H1 (cell line): ENCODE measurements around the gene SLC12A6.

Experiments used
- CHD2 ChIP-seq: IDR thresholded peaks from 2 replicates; pipeline ENCODE4 v1.6.1; 2012; ENCODE audit warnings: low read length, improper control_type of control experiment
- EZH2 ChIP-seq: fragments of 200-600 bp; sonication (generic); IDR thresholded peaks from 2 replicates; pipeline ENCODE4 v1.7.1; 2012; ENCODE audit warnings: low read depth, mild to moderate bottlenecking, moderate library complexity, low read length, inconsistent platforms; ENCODE audit not compliant: severe bottlenecking
- GTF2F1 ChIP-seq: IDR thresholded peaks from 2 replicates; pipeline ENCODE4 v1.6.1; 2012; ENCODE audit warnings: low read depth, low read length, improper control_type of control experiment, borderline replicate concordance
- HDAC2 ChIP-seq, 2 experiments: fragments of 300-600 bp in 1 of 2; sonication (generic) in 1 of 2; IDR thresholded peaks; 2 replicates each; pipeline ENCODE4 v1.6.1; 2011 to 2012; ENCODE audit warnings: low read depth in 2 of 2, low read length in 2 of 2, mild to moderate bottlenecking in 2 of 2, moderate library complexity in 2 of 2, borderline replicate concordance in 1 of 2, inconsistent platforms in 1 of 2
- HDAC6 ChIP-seq: IDR thresholded peaks from one replicate; pipeline ENCODE4 v1.7.1; 2012; ENCODE audit warnings: low read depth, mild to moderate bottlenecking, inconsistent platforms, low read length, moderate library complexity
- POLR2A ChIP-seq, 2 experiments: IDR thresholded peaks; 1 replicate in 1 of 2; 2 replicates in 1 of 2; pipeline ENCODE4 v1.6.1; 2011; ENCODE audit warnings: low read depth in 2 of 2, low read length in 2 of 2, mild to moderate bottlenecking in 2 of 2; ENCODE audit errors: control extremely low read depth in 1 of 2
- POLR2AphosphoS5 ChIP-seq: IDR thresholded peaks from 2 replicates; pipeline ENCODE4 v1.6.1; 2011; ENCODE audit warnings: low read depth, low read length
- RXRA ChIP-seq: IDR thresholded peaks from 2 replicates; pipeline ENCODE4 v1.6.1; 2011; ENCODE audit warnings: low read depth, mild to moderate bottlenecking, low read length, moderate library complexity; ENCODE audit not compliant: insufficient read depth
- SIN3A ChIP-seq, 2 experiments: IDR thresholded peaks in 1 of 2; conservative IDR thresholded peaks in 1 of 2; 2 replicates each; pipeline ENCODE4 v1.6.1; 2011 to 2012; ENCODE audit warnings: low read length in 2 of 2, improper control_type of control experiment in 1 of 2, low read depth in 1 of 2, mild to moderate bottlenecking in 1 of 2
- SRF ChIP-seq: IDR thresholded peaks from 2 replicates; pipeline ENCODE4 v1.6.1; 2011; ENCODE audit warnings: mild to moderate bottlenecking, low read depth, low read length, moderate library complexity
- TAF1 ChIP-seq: IDR thresholded peaks from 2 replicates; pipeline ENCODE4 v1.6.1; 2011; ENCODE audit warnings: mild to moderate bottlenecking, low read depth, low read length
- YY1 ChIP-seq: IDR thresholded peaks from 2 replicates; pipeline ENCODE4 v1.6.1; 2011; ENCODE audit warnings: low read depth, mild to moderate bottlenecking, low read length
- TF ChIP-seq, protein P1 (sequence below), 3 experiments: IDR thresholded peaks; 1 replicate in 2 of 3; 2 replicates in 1 of 3; pipeline versions ENCODE4 v1.5.1 to v1.6.1; 2011; ENCODE audit warnings: low read length in 3 of 3, mild to moderate bottlenecking in 3 of 3, inconsistent platforms in 2 of 3, low read depth in 1 of 3, moderate library complexity in 1 of 3; ENCODE audit not compliant: insufficient read depth in 1 of 3; ENCODE audit errors: control extremely low read depth in 1 of 3
- TF ChIP-seq, protein P2 (sequence below): IDR thresholded peaks from 2 replicates; pipeline ENCODE4 v1.6.1; 2011; ENCODE audit warnings: low read depth, mild to moderate bottlenecking, low read length; ENCODE audit not compliant: insufficient read depth

DNA sequence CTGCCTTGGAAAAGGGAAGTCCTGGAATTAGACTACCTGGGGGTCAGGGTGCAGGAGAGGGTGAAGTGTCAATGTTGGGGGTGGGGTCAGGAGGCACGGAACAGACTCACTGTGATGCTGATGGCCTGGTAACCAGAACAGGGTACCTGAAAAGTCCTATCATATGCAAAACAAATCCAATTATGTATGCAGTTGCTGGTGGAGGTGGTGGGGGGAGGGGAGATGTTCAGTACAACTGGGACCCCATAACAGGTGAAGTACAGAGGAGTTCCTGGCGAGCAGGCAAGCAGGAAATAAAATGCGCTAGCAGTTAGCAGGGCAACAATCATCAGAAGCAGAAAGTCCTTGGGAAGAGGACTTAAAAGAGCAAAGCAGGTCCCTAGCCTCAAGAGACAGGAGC is 123.4 kb downstream of the SLC12A6 start:
- TF ChIP-seq GTF2F1 = no peak
- TF ChIP-seq, protein P1, sequence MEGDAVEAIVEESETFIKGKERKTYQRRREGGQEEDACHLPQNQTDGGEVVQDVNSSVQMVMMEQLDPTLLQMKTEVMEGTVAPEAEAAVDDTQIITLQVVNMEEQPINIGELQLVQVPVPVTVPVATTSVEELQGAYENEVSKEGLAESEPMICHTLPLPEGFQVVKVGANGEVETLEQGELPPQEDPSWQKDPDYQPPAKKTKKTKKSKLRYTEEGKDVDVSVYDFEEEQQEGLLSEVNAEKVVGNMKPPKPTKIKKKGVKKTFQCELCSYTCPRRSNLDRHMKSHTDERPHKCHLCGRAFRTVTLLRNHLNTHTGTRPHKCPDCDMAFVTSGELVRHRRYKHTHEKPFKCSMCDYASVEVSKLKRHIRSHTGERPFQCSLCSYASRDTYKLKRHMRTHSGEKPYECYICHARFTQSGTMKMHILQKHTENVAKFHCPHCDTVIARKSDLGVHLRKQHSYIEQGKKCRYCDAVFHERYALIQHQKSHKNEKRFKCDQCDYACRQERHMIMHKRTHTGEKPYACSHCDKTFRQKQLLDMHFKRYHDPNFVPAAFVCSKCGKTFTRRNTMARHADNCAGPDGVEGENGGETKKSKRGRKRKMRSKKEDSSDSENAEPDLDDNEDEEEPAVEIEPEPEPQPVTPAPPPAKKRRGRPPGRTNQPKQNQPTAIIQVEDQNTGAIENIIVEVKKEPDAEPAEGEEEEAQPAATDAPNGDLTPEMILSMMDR (IDR thresholded peaks at IDR 0.05; ENCODE audit: control extremely low read depth in 1 of 3, insufficient read depth in 1 of 3, low read depth in 1 of 3, low read length in 3 of 3) = no peak
- 0 out of 2 replicates have a peak, but pooled peaks have one; percentile 44 for TF ChIP-seq YY1
- TF ChIP-seq, protein P2, sequence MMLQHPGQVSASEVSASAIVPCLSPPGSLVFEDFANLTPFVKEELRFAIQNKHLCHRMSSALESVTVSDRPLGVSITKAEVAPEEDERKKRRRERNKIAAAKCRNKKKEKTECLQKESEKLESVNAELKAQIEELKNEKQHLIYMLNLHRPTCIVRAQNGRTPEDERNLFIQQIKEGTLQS = no peak
- TF ChIP-seq POLR2A (IDR thresholded peaks at IDR 0.05; ENCODE audit: control extremely low read depth in 1 of 2, low read depth in 2 of 2, low read length in 2 of 2) = peak in 1 of 2 experiments; percentile 78; a peak in 1 of 3 replicates
- peak; percentile 41 to 54; a peak in 1 of 4 replicates for TF ChIP-seq HDAC2 (IDR thresholded peaks at IDR 0.05; ENCODE audit: borderline replicate concordance in 1 of 2, low read depth in 2 of 2, low read length in 2 of 2)
- no peak for TF ChIP-seq EZH2
- peak; percentile 78 for TF ChIP-seq POLR2AphosphoS5
- peak; percentile 32; the same call in 1 of the 2 replicates for TF ChIP-seq CHD2
- TF ChIP-seq HDAC6 = no peak
- TF ChIP-seq RXRA = 0 out of 2 replicates have a peak, but pooled peaks have one; percentile 73
- no peak for TF ChIP-seq SRF
- no peak; a peak in 1 of 4 replicates for TF ChIP-seq SIN3A (conservative IDR thresholded peaks at IDR 0.05 in 1 of 2, IDR thresholded peaks at IDR 0.05 in 1 of 2; ENCODE audit: low read depth in 1 of 2, low read length in 2 of 2)
- TF ChIP-seq TAF1 = peak; percentile 80
